Sigmoid colon (tissue), 7 donors: ENCODE data around the gene INAFM2. TPM values are rescaled to one million over a fixed set of nuclear protein-coding genes. Genes with fewer than 3 reads are reported as not detected.

ENCODE experiments used
- DNase-seq: peaks from one replicate; pipeline ENCODE4 v3.0.0-alpha.2; 2019
- H3K27ac ChIP-seq, 4 donors: fragments of 200-600 bp; sonication (generic); one replicate each; pipeline ENCODE4 v1.5.1; 2016 to 2019; ENCODE audit warnings: mild to moderate bottlenecking in 1 of 4
- H3K27me3 ChIP-seq, 3 donors: fragments of 200-600 bp; sonication (generic); one replicate each; pipeline ENCODE4 v1.5.1; 2019; ENCODE audit warnings: mild to moderate bottlenecking in 1 of 3
- H3K36me3 ChIP-seq, 4 donors: fragments of 200-600 bp; sonication (generic); one replicate each; pipeline ENCODE4 v1.5.1; 2016 to 2019
- H3K4me1 ChIP-seq, 4 donors: fragments of 200-600 bp; sonication (generic); one replicate each; pipeline ENCODE4 v1.5.1; 2017 to 2019
- H3K4me3 ChIP-seq, 4 donors: fragments of 200-600 bp; sonication (generic); one replicate each; pipeline ENCODE4 v1.5.1; 2017 to 2019; ENCODE audit warnings: mild to moderate bottlenecking in 2 of 4, moderate library complexity in 1 of 4
- H3K9me3 ChIP-seq, 4 donors: fragments of 200-600 bp in 3 of 4; sonication (generic) in 3 of 4; one replicate each; pipeline versions ENCODE4 v1.5.1 to v1.6.1; 2013 to 2019
- CTCF ChIP-seq, 4 experiments: fragments of 450-650 bp in 3 of 4; fragments of 200-600 bp in 1 of 4; IDR thresholded peaks; one replicate each; pipeline ENCODE4 v1.5.1; 2016 to 2019; ENCODE audit warnings: antibody characterized with exemption in 4 of 4, mild to moderate bottlenecking in 3 of 4, moderate library complexity in 2 of 4
- EP300 ChIP-seq, 4 donors: sonication (generic); formaldehyde crosslinking; IDR thresholded peaks; one replicate each; pipeline ENCODE4 v1.6.1; 2017; ENCODE audit warnings: antibody characterized with exemption in 4 of 4
- POLR2A ChIP-seq, 2 donors: fragments of 450-650 bp; IDR thresholded peaks; one replicate each; pipeline ENCODE4 v1.6.1; 2016; ENCODE audit warnings: antibody characterized with exemption in 2 of 2, mild to moderate bottlenecking in 2 of 2, moderate library complexity in 2 of 2
- POLR2AphosphoS5 ChIP-seq, 4 donors: sonication (generic); formaldehyde crosslinking; IDR thresholded peaks; one replicate each; pipeline ENCODE4 v1.6.1; 2017; ENCODE audit warnings: antibody characterized with exemption in 4 of 4
- WGBS, 2 donors: extraction: QIAGEN DNeasy Blood & Tissue Kit; methylation state at CpG; one replicate each; pipeline ENCODE4 v1.1.7; 2013; 5-methylcytosine and 5-hydroxymethylcytosine counted together
- intact Hi-C: fragments of 100-400 bp; cut with DNase I; formaldehyde crosslinking; loops from one replicate; pipeline ENCODE4 v1.15.1; 2023
- polyA plus RNA-seq, 3 donors: library from polyadenylated mRNA; stranded (reverse); fragments of 200-250 nt; gene quantifications; one replicate each; pipeline ENCODE4 v1.2.3, GENCODE V29; 2013
- total RNA-seq, 4 donors: library from RNA; depleted of rRNA; stranded (reverse); fragments of >200 nt; gene quantifications; one replicate each; pipeline ENCODE4 v1.1.0, GENCODE V29; 2016
- donor health status: healthy with polysubstance abuse.
- donor health status: Bipolar disorder and iron deficiency.
- donor health status: healthy.

INAFM2 gene
- total and polyA plus RNA-seq, 7 donors = 6.6 to 63.1 (median 41.0) TPM

GRCh38 chr15:40334941-40335795, 11.7 kb downstream of the INAFM2 start:
- TF ChIP-seq POLR2AphosphoS5 (IDR thresholded peaks at IDR 0.05) (no peak), CTCF (IDR thresholded peaks at IDR 0.05) (no peak), EP300 (IDR thresholded peaks at IDR 0.05) (no peak), POLR2A (IDR thresholded peaks at IDR 0.05) (no peak)
- H3K36me3 ChIP-seq = peaks cover 17 to 28% (median 21%) of the 10 kb centered on the region in 4 donors
- WGBS, 2 donors = 74 to 80% methylated on average over 26 of the region's 26 CpGs
- H3K4me3 ChIP-seq = no peak overlapping the region
- no peak for DNase-seq
- no peaks in the 10 kb centered on the region for H3K9me3 ChIP-seq
- peak overlapping the region; percentile 97 to 99 (median 99) for H3K27ac ChIP-seq
- intact Hi-C loops = loop anchor here (5.0 to 10.0 kb wide), 2 partner anchors 233 to 860 kb away; no protein-coding TSS in a partner anchor
- peaks cover 0 to 100% (median 100%) of the 10 kb centered on the region in 4 donors for H3K4me1 ChIP-seq
- H3K27me3 ChIP-seq = no peaks in the 10 kb centered on the region

GRCh38 chr15:40335938-40336743, 12.6 kb downstream of the INAFM2 start:
- DNase-seq = no peak
- Histone ChIP-seq H3K27me3 (no peaks in the 10 kb centered on the region), H3K4me3 (no peak overlapping the region), H3K4me1 (peaks cover 0 to 100% (median 99%) of the 10 kb centered on the region in 4 donors), H3K27ac (peak overlapping the region; percentile 97 to 99 (median 99)), H3K36me3 (peaks cover 17 to 28% (median 21%) of the 10 kb centered on the region in 4 donors), H3K9me3 (no peaks in the 10 kb centered on the region)
- TF ChIP-seq POLR2AphosphoS5 (IDR thresholded peaks at IDR 0.05) = peak in 1 of 4 donors; percentile 4
- TF ChIP-seq CTCF (IDR thresholded peaks at IDR 0.05) = no peak
- intact Hi-C loops = loop anchor here (10.0 kb wide), 1 partner anchor 861 kb away; no protein-coding TSS in a partner anchor
- 82 to 92% methylated on average over 13 of the region's 13 CpGs for WGBS, 2 donors

GRCh38 chr15:40336744-40337122, 13.2 kb downstream of the INAFM2 start:
- WGBS, 2 donors = 60 to 81% methylated on average over 5 of the region's 5 CpGs
- H3K9me3 ChIP-seq = no peaks in the 10 kb centered on the region
- H3K36me3 ChIP-seq = peaks cover 17 to 28% (median 21%) of the 10 kb centered on the region in 4 donors
- H3K27ac ChIP-seq = peak overlapping the region; percentile 97 to 99 (median 99)
- no peak for DNase-seq
- intact Hi-C loops = loop anchor here (10.0 kb wide), 1 partner anchor 862 kb away; no protein-coding TSS in a partner anchor
- H3K4me1 ChIP-seq = peaks cover 0 to 100% (median 99%) of the 10 kb centered on the region in 4 donors
- H3K4me3 ChIP-seq = no peak overlapping the region
- no peaks in the 10 kb centered on the region for H3K27me3 ChIP-seq
- TF ChIP-seq EP300 (IDR thresholded peaks at IDR 0.05) (no peak), POLR2AphosphoS5 (IDR thresholded peaks at IDR 0.05) (no peak)

- Histone ChIP-seq H3K27ac (peak overlapping the region; percentile 97 to 99 (median 99)), H3K36me3 (peaks cover 17 to 28% (median 21%) of the 10 kb centered on the region in 4 donors), H3K27me3 (no peaks in the 10 kb centered on the region), H3K4me3 (peak overlapping the region; percentile 9 to 66 (median 62)), H3K4me1 (peaks cover 0 to 100% (median 99%) of the 10 kb centered on the region in 4 donors), H3K9me3 (no peaks in the 10 kb centered on the region)
- DNase-seq = peak; percentile 84
- WGBS, 2 donors = 66 to 80% methylated on average over 19 of the region's 19 CpGs
- intact Hi-C loops = loop anchor here (10.0 kb wide), 1 partner anchor 863 kb away; no protein-coding TSS in a partner anchor
- TF ChIP-seq POLR2AphosphoS5 (IDR thresholded peaks at IDR 0.05) (peak in 2 of 4 donors; percentile 23 to 40), POLR2A (IDR thresholded peaks at IDR 0.05) (no peak)
Measured at GRCh38 chr15:40337597-40337996, 14.1 kb downstream of the INAFM2 start.

- peaks cover 17 to 28% (median 21%) of the 10 kb centered on the region in 4 donors for H3K36me3 ChIP-seq
- TF ChIP-seq CTCF (IDR thresholded peaks at IDR 0.05) (peak in 3 of 4 experiments; percentile 49 to 62 (median 53)), EP300 (IDR thresholded peaks at IDR 0.05) (no peak)
- H3K4me3 ChIP-seq = peak overlapping the region in 3 of 4 donors; percentile 59 to 66 (median 64)
- H3K4me1 ChIP-seq = peaks cover 0 to 100% (median 99%) of the 10 kb centered on the region in 4 donors
- DNase-seq = peak; percentile 94
- H3K27ac ChIP-seq = peak overlapping the region; percentile 97 to 99 (median 99)
- 44 to 48% methylated on average over 11 of the region's 11 CpGs for WGBS, 2 donors
- intact Hi-C loops = loop anchor here (10.0 kb wide), 1 partner anchor 863 kb away; no protein-coding TSS in a partner anchor
- H3K27me3 ChIP-seq = no peaks in the 10 kb centered on the region
- no peaks in the 10 kb centered on the region for H3K9me3 ChIP-seq
Measured at GRCh38 chr15:40338041-40338657, 14.7 kb downstream of the INAFM2 start.
